HEK293 (cell line): ENCODE results near the gene LAMC2.

Source experiments
- CTCF ChIA-PET: fragments of 350-600 bp; formaldehyde crosslinking; extraction: SDS; loops from one replicate; lab custom pipeline; 2021; ENCODE audit warnings: antibody characterized with exemption; lab: Yijun Ruan, JAX
- POLR2A ChIA-PET: fragments of 300-600 bp; formaldehyde crosslinking; extraction: SDS; loops from one replicate; lab custom pipeline; 2020; ENCODE audit warnings: antibody characterized with exemption, inconsistent platforms; lab: Yijun Ruan, JAX
- H3K27ac ChIP-seq: fragments of 200-500 bp; sonication (Bioruptor generic); 2 replicates; pipeline ENCODE4 v1.5.1; 2014; ENCODE audit warnings: low read depth, low read length, control low read depth, inconsistent platforms; ENCODE audit errors: extremely low read depth
- H3K36me3 ChIP-seq, 2 experiments: fragments of 200-500 bp in 1 of 2; sonication (Bioruptor generic) in 1 of 2; 1 replicate in 1 of 2; 2 replicates in 1 of 2; pipeline ENCODE4 v1.5.1; 2014 to 2017; ENCODE audit warnings: inconsistent platforms in 2 of 2, low read length in 2 of 2; ENCODE audit not compliant: control insufficient read depth in 2 of 2, insufficient read depth in 1 of 2
- H3K4me1 ChIP-seq: fragments of 200-500 bp; sonication (Bioruptor generic); 2 replicates; pipeline ENCODE4 v1.5.1; 2014; ENCODE audit warnings: mild to moderate bottlenecking, low read length, inconsistent platforms; ENCODE audit not compliant: control insufficient read depth, insufficient read depth
- H3K4me3 ChIP-seq: 2 replicates; pipeline ENCODE4 v1.5.1; 2011; ENCODE audit warnings: low read depth, mild to moderate bottlenecking, control low read depth, low read length, moderate library complexity
- H3K9me3 ChIP-seq: fragments of 200-500 bp; sonication (Bioruptor generic); 2 replicates; pipeline ENCODE4 v1.5.1; 2014; ENCODE audit warnings: low read depth, low read length, inconsistent platforms; ENCODE audit not compliant: control insufficient read depth, insufficient read depth
- GLI2 ChIP-seq: fragments of 450-650 bp; formaldehyde crosslinking; IDR thresholded peaks from 2 replicates; pipeline ENCODE4; 2017; ENCODE audit warnings: missing biosample characterization, missing genetic modification characterization, low read depth, borderline replicate concordance
- HOXC10 ChIP-seq: sonication (generic); formaldehyde crosslinking; IDR thresholded peaks from 2 replicates; pipeline ENCODE4 v1.8.1; 2023; ENCODE audit warnings: mild to moderate bottlenecking, missing genetic modification reagents
- MYNN ChIP-seq: fragments of 450-650 bp; formaldehyde crosslinking; IDR thresholded peaks from 2 replicates; pipeline ENCODE4 v1.5.1; 2016; ENCODE audit warnings: missing biosample characterization, missing genetic modification characterization, borderline replicate concordance
- REPIN1 ChIP-seq: fragments of 450-650 bp; formaldehyde crosslinking; IDR thresholded peaks from 2 replicates; pipeline ENCODE4 v1.5.1; 2017; ENCODE audit warnings: missing biosample characterization, missing genetic modification characterization, low read depth
- ZNF214 ChIP-seq: fragments of 450-650 bp; formaldehyde crosslinking; IDR thresholded peaks from 2 replicates; pipeline ENCODE4 v1.5.1; 2017; ENCODE audit warnings: missing biosample characterization, mild to moderate bottlenecking, missing genetic modification characterization, borderline replicate concordance
- ZNF23 ChIP-seq: fragments of 450-650 bp; formaldehyde crosslinking; IDR thresholded peaks from 2 replicates; pipeline ENCODE4 v1.5.1; 2016; ENCODE audit warnings: missing biosample characterization, missing genetic modification characterization, borderline replicate concordance
- ZNF501 ChIP-seq: fragments of 450-650 bp; formaldehyde crosslinking; IDR thresholded peaks from 2 replicates; pipeline ENCODE4 v1.5.1; 2016; ENCODE audit warnings: missing biosample characterization, missing genetic modification characterization
- ZNF600 ChIP-seq: fragments of 450-650 bp; formaldehyde crosslinking; IDR thresholded peaks from 2 replicates; pipeline ENCODE4 v1.5.1; 2016; ENCODE audit warnings: missing biosample characterization, missing genetic modification characterization
- ZNF624 ChIP-seq: fragments of 450-650 bp; formaldehyde crosslinking; IDR thresholded peaks from 2 replicates; pipeline ENCODE4 v1.5.1; 2017; ENCODE audit warnings: missing biosample characterization, missing genetic modification characterization
- ZNF664 ChIP-seq: fragments of 450-650 bp; formaldehyde crosslinking; IDR thresholded peaks from 2 replicates; pipeline ENCODE4 v1.5.1; 2016; ENCODE audit warnings: missing biosample characterization, missing genetic modification characterization
- ZNF777 ChIP-seq: fragments of 450-650 bp; formaldehyde crosslinking; IDR thresholded peaks from 2 replicates; pipeline ENCODE4 v1.5.1; 2017; ENCODE audit warnings: missing biosample characterization, missing genetic modification characterization, borderline replicate concordance
- TF ChIP-seq, protein P1 (sequence below): fragments of 450-650 bp; formaldehyde crosslinking; IDR thresholded peaks from 2 replicates; pipeline ENCODE4 v1.5.1; 2016; ENCODE audit warnings: missing biosample characterization, missing genetic modification characterization
- TF ChIP-seq, protein P2 (sequence below): fragments of 450-650 bp; formaldehyde crosslinking; IDR thresholded peaks from 2 replicates; pipeline ENCODE4 v1.5.0; 2017; ENCODE audit warnings: missing biosample characterization, missing genetic modification characterization, borderline replicate concordance
- TF ChIP-seq, protein P3 (sequence below): fragments of 450-650 bp; formaldehyde crosslinking; IDR thresholded peaks from 2 replicates; pipeline ENCODE4 v1.5.1; 2016; ENCODE audit warnings: missing biosample characterization, missing genetic modification characterization, borderline replicate concordance
- TF ChIP-seq, protein P4 (sequence below): fragments of 450-650 bp; formaldehyde crosslinking; IDR thresholded peaks from 2 replicates; pipeline ENCODE4 v1.5.1; 2017; ENCODE audit warnings: missing biosample characterization, missing genetic modification characterization

LAMC2 gene

DNA sequence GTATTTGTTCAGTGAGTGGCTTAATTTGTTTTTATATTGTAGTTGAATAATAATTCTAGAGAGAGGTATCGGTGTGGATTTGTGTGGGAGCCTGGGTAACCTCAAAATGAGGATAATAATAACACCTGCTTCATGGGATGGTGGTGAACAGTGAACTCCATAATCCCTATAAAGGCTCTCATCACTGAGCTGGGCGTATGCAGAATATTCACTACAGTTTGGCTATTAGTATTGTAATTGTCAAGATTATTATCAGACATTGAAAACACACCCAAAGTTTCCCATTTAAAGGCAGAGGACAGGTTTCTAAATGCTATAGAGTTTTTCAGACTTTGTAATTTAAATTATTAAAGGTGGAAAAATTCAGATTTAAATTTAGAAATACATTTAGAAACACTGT lies 7.0 kb upstream of the LAMC2 start:
- no peak overlapping the region for H3K4me3 ChIP-seq
- H3K27ac ChIP-seq, result no peak overlapping the region
- CTCF ChIA-PET, result interaction anchor here (0.6 to 0.8 kb wide), 3 partner anchors 64 to 109 kb away, joined by 3 read pairs; no protein-coding TSS in a partner anchor
- H3K36me3 ChIP-seq, result no peaks in the 10 kb centered on the region
- H3K9me3 ChIP-seq, result no peaks in the 10 kb centered on the region
- POLR2A ChIA-PET, result no interaction called here
- H3K4me1 ChIP-seq, result no peaks in the 10 kb centered on the region
- TF ChIP-seq, protein P1, sequence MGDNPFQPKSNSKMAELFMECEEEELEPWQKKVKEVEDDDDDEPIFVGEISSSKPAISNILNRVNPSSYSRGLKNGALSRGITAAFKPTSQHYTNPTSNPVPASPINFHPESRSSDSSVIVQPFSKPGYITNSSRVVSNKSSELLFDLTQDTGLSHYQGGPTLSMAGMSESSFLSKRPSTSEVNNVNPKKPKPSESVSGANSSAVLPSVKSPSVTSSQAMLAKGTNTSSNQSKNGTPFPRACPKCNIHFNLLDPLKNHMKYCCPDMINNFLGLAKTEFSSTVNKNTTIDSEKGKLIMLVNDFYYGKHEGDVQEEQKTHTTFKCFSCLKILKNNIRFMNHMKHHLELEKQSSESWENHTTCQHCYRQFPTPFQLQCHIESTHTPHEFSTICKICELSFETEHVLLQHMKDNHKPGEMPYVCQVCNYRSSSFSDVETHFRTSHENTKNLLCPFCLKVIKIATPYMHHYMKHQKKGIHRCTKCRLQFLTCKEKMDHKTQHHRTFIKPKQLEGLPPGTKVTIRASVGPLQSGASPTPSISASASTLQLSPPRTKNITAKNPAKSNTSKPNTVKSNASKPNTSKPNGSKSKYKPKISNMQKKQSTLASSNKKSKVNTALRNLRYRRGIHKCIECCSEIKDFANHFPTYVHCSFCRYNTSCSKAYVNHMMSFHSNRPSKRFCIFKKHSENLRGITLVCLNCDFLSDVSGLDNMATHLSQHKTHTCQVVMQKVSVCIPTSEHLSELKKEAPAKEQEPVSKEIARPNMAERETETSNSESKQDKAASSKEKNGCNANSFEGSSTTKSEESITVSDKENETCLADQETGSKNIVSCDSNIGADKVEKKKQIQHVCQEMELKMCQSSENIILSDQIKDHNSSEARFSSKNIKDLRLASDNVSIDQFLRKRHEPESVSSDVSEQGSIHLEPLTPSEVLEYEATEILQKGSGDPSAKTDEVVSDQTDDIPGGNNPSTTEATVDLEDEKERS (tag by site-specific recombination), result no peak
- no peak for TF ChIP-seq ZNF214 (tag by site-specific recombination)
- no peak for TF ChIP-seq MYNN (tag by site-specific recombination)
- TF ChIP-seq ZNF501, result no peak
- no peak for TF ChIP-seq REPIN1 (tag by site-specific recombination)
- no peak for TF ChIP-seq ZNF777
- TF ChIP-seq, protein P2, sequence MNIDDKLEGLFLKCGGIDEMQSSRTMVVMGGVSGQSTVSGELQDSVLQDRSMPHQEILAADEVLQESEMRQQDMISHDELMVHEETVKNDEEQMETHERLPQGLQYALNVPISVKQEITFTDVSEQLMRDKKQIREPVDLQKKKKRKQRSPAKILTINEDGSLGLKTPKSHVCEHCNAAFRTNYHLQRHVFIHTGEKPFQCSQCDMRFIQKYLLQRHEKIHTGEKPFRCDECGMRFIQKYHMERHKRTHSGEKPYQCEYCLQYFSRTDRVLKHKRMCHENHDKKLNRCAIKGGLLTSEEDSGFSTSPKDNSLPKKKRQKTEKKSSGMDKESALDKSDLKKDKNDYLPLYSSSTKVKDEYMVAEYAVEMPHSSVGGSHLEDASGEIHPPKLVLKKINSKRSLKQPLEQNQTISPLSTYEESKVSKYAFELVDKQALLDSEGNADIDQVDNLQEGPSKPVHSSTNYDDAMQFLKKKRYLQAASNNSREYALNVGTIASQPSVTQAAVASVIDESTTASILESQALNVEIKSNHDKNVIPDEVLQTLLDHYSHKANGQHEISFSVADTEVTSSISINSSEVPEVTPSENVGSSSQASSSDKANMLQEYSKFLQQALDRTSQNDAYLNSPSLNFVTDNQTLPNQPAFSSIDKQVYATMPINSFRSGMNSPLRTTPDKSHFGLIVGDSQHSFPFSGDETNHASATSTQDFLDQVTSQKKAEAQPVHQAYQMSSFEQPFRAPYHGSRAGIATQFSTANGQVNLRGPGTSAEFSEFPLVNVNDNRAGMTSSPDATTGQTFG (tag by site-specific recombination), result no peak
- no peak for TF ChIP-seq GLI2 (tag by site-specific recombination)
- no peak for TF ChIP-seq ZNF600 (tag by site-specific recombination)
- TF ChIP-seq, protein P3, sequence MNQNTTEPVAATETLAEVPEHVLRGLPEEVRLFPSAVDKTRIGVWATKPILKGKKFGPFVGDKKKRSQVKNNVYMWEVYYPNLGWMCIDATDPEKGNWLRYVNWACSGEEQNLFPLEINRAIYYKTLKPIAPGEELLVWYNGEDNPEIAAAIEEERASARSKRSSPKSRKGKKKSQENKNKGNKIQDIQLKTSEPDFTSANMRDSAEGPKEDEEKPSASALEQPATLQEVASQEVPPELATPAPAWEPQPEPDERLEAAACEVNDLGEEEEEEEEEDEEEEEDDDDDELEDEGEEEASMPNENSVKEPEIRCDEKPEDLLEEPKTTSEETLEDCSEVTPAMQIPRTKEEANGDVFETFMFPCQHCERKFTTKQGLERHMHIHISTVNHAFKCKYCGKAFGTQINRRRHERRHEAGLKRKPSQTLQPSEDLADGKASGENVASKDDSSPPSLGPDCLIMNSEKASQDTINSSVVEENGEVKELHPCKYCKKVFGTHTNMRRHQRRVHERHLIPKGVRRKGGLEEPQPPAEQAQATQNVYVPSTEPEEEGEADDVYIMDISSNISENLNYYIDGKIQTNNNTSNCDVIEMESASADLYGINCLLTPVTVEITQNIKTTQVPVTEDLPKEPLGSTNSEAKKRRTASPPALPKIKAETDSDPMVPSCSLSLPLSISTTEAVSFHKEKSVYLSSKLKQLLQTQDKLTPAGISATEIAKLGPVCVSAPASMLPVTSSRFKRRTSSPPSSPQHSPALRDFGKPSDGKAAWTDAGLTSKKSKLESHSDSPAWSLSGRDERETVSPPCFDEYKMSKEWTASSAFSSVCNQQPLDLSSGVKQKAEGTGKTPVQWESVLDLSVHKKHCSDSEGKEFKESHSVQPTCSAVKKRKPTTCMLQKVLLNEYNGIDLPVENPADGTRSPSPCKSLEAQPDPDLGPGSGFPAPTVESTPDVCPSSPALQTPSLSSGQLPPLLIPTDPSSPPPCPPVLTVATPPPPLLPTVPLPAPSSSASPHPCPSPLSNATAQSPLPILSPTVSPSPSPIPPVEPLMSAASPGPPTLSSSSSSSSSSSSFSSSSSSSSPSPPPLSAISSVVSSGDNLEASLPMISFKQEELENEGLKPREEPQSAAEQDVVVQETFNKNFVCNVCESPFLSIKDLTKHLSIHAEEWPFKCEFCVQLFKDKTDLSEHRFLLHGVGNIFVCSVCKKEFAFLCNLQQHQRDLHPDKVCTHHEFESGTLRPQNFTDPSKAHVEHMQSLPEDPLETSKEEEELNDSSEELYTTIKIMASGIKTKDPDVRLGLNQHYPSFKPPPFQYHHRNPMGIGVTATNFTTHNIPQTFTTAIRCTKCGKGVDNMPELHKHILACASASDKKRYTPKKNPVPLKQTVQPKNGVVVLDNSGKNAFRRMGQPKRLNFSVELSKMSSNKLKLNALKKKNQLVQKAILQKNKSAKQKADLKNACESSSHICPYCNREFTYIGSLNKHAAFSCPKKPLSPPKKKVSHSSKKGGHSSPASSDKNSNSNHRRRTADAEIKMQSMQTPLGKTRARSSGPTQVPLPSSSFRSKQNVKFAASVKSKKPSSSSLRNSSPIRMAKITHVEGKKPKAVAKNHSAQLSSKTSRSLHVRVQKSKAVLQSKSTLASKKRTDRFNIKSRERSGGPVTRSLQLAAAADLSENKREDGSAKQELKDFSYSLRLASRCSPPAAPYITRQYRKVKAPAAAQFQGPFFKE (tag by site-specific recombination), result no peak
- TF ChIP-seq ZNF664, result no peak
- TF ChIP-seq, protein P4, sequence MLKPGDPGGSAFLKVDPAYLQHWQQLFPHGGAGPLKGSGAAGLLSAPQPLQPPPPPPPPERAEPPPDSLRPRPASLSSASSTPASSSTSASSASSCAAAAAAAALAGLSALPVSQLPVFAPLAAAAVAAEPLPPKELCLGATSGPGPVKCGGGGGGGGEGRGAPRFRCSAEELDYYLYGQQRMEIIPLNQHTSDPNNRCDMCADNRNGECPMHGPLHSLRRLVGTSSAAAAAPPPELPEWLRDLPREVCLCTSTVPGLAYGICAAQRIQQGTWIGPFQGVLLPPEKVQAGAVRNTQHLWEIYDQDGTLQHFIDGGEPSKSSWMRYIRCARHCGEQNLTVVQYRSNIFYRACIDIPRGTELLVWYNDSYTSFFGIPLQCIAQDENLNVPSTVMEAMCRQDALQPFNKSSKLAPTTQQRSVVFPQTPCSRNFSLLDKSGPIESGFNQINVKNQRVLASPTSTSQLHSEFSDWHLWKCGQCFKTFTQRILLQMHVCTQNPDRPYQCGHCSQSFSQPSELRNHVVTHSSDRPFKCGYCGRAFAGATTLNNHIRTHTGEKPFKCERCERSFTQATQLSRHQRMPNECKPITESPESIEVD (tag by site-specific recombination), result no peak
- TF ChIP-seq ZNF624 (tag by site-specific recombination), result no peak
- no peak for TF ChIP-seq ZNF23 (tag by site-specific recombination)
- TF ChIP-seq HOXC10 (CRISPR knock-in tag), result no peak
